GM12878 (cell line): ENCODE results near the gene SPATA24. TPM values are rescaled to one million over a fixed set of nuclear protein-coding genes. Genes with fewer than 3 reads are reported as not detected.

Source experiments
- ATAC-seq: fragments of 200-7000 bp; cut with Tn5 transposase; 3 replicates; pipeline ENCODE4 v1.9.1; 2020; ENCODE audit warnings: mild to moderate bottlenecking, moderate library complexity
- BruUV-seq: library from RNA; stranded (reverse); fragments of 400-500 nt; replicated peaks from 2 replicates; lab custom pipeline; 2021; lab: Mats Ljungman, UMichigan
- CTCF ChIA-PET: fragments of 300-600 bp; sonication (Branson Sonifier 250); formaldehyde crosslinking; extraction: SDS; loops from one replicate; lab custom pipeline; 2021; ENCODE audit warnings: inconsistent platforms; lab: Yijun Ruan, JAX
- POLR2A ChIA-PET: fragments of 350-600 bp; formaldehyde crosslinking; extraction: SDS; loops from one replicate; lab custom pipeline; 2021; ENCODE audit warnings: inconsistent platforms; lab: Charles Lee
- RAD21 ChIA-PET: fragments of 300-600 bp; sonication (Branson Sonifier 250); formaldehyde crosslinking; loops from one replicate; lab custom pipeline; 2023; ENCODE audit warnings: antibody characterized with exemption; ENCODE audit not compliant: unreplicated experiment; lab: Charles Lee
- SMC1A ChIA-PET: fragments of 300-600 bp; sonication (Branson Sonifier 250); formaldehyde crosslinking; loops from one replicate; lab custom pipeline; 2023; ENCODE audit not compliant: unreplicated experiment, uncharacterized antibody; lab: Charles Lee
- DNase-seq: peaks from one replicate; pipeline ENCODE4 v3.0.0-alpha.2; 2011; ENCODE audit warnings: low read depth, low spot score
- FAIRE-seq: peaks from 3 replicates; lab custom pipeline; 2011; peaks lifted over from hg19 to GRCh38; lab: Jason Lieb, UNC
- H2AFZ ChIP-seq: 2 replicates; pipeline ENCODE4 v1.6.0; 2011; ENCODE audit warnings: low read depth, low read length, control low read depth; ENCODE audit not compliant: control insufficient read depth
- H3K27ac ChIP-seq: 2 replicates; pipeline ENCODE4 v1.5.1; 2011; ENCODE audit warnings: control low read depth; ENCODE audit not compliant: control insufficient read depth, insufficient read depth
- H3K27me3 ChIP-seq, 2 experiments: replicated peaks in 1 of 2; 2 replicates each; pipeline versions ENCODE4 v1.6.0 to v1.6.1; 2011; ENCODE audit warnings: low read length in 1 of 2; ENCODE audit not compliant: control insufficient read depth in 2 of 2, insufficient read depth in 2 of 2
- H3K36me3 ChIP-seq, 2 experiments: 2 replicates each; pipeline ENCODE4 v1.5.1; 2011; ENCODE audit warnings: low read length in 1 of 2; ENCODE audit not compliant: control insufficient read depth in 2 of 2, insufficient read depth in 2 of 2
- H3K4me1 ChIP-seq: 2 replicates; pipeline ENCODE4 v1.6.1; 2011; ENCODE audit warnings: mild to moderate bottlenecking, low read length, moderate library complexity, mixed read lengths; ENCODE audit not compliant: control insufficient read depth, insufficient read depth
- H3K4me2 ChIP-seq: 2 replicates; pipeline ENCODE4 v1.6.0; 2011; ENCODE audit warnings: control low read depth; ENCODE audit not compliant: control insufficient read depth, insufficient read depth
- H3K4me3 ChIP-seq: fragments of 200-600 bp; sonication (generic); 2 replicates; pipeline ENCODE4 v1.5.1; 2016
- H3K79me2 ChIP-seq: 2 replicates; pipeline ENCODE4 v1.6.0; 2011; ENCODE audit warnings: low read length; ENCODE audit not compliant: control insufficient read depth, insufficient read depth
- H3K9ac ChIP-seq: 2 replicates; pipeline ENCODE4 v1.8.0; 2011; ENCODE audit warnings: low read length, control low read depth, mixed read lengths; ENCODE audit not compliant: control insufficient read depth, insufficient read depth
- H3K9me3 ChIP-seq: replicated peaks from 3 replicates; pipeline ENCODE4 v1.5.1; 2011; ENCODE audit warnings: mild to moderate bottlenecking, low read length; ENCODE audit not compliant: control insufficient read depth, insufficient read depth
- H4K20me1 ChIP-seq: 2 replicates; pipeline ENCODE4 v1.6.0; 2011; ENCODE audit not compliant: control insufficient read depth, insufficient read depth
- ATF2 ChIP-seq: IDR thresholded peaks from 2 replicates; pipeline ENCODE4 v1.6.1; 2012; ENCODE audit warnings: low read length, inconsistent platforms
- EP300 ChIP-seq, 2 experiments: fragments of 150-350 bp in 1 of 2; IDR thresholded peaks; 2 replicates each; pipeline ENCODE4 v1.6.1; 2011 to 2012; ENCODE audit warnings: low read depth in 2 of 2, low read length in 2 of 2, borderline replicate concordance in 1 of 2, improper control_type of control experiment in 1 of 2, inconsistent platforms in 1 of 2; ENCODE audit not compliant: control insufficient read depth in 1 of 2
- MTA3 ChIP-seq: IDR thresholded peaks from 2 replicates; pipeline ENCODE4 v1.6.1; 2012; ENCODE audit warnings: low read length, inconsistent platforms, borderline replicate concordance
- NBN ChIP-seq: fragments of 450-650 bp; IDR thresholded peaks from 2 replicates; pipeline ENCODE4 v1.6.1; 2016
- ZBTB11 ChIP-seq: fragments of 450-650 bp; formaldehyde crosslinking; IDR thresholded peaks from 2 replicates; pipeline ENCODE4 v1.5.0; 2022; ENCODE audit warnings: mild to moderate bottlenecking, missing genetic modification characterization
- whole genome bisulfite sequencing: methylation state at CpG from one replicate; pipeline ENCODE4 v1.1.6; 2016; ENCODE audit warnings: low lambda C conversion rate; ENCODE audit not compliant: insufficient replicate concordance, insufficient coverage; ENCODE audit errors: missing lambda C conversion rate; 5-methylcytosine and 5-hydroxymethylcytosine counted together
- in situ Hi-C: fragments of 300-500 bp; cut with MboI; formaldehyde crosslinking; loops from 9 replicates; pipeline ENCODE4 v1.14.3; 2018; ENCODE audit warnings: mixed read lengths
- intact Hi-C: fragments of 100-400 bp; cut with micrococcal nuclease; formaldehyde crosslinking; loops from one replicate; pipeline ENCODE4 v1.14.2; 2022; ENCODE audit not compliant: unreplicated experiment
- polyA plus RNA-seq, 11 experiments: library from polyadenylated mRNA; depleted of rRNA in 4 of 11; unstranded in 6 of 11; stranded (reverse) in 5 of 11; fragments of >200 nt; fragmentation: Nextera tagmentation in 4 of 11; fragmentation: Illumina TruSeq in 1 of 11; extraction: Ambion mirVana in 4 of 11; extraction: Trizol in 1 of 11; gene quantifications; 1 replicate in 1 of 11; 2 replicates in 10 of 11; pipeline versions ENCODE4 v1.2.1 to v1.2.3, GENCODE V29; 2011 to 2016; ENCODE audit warnings: inconsistent platforms in 2 of 11, missing spikeins in 2 of 11, low read depth in 1 of 11
- total RNA-seq, 4 experiments: library from RNA; depleted of rRNA in 3 of 4; stranded (reverse); fragments of >200 nt in 3 of 4; fragmentation: Illumina TruSeq in 1 of 4; extraction: Trizol in 1 of 4; gene quantifications; 2 replicates each; pipeline versions ENCODE4 v1.2.1 to v1.2.3, GENCODE V29; 2013 to 2021

SPATA24 gene
- total and polyA plus RNA-seq, 10 of the 15 experiments (the other 5 are each of a cell fraction or from before 2014, with no cell fraction given), result 4.1 to 9.8 (median 7.3) TPM

- Histone ChIP-seq H4K20me1 (no peaks in the 10 kb centered on the region), H3K36me3 (peaks cover 0 to 3% of the 10 kb centered on the region in 2 experiments; a peak in 2 of 4 replicates), H3K4me2 (no peak overlapping the region), H3K27me3 (no peaks in the 10 kb centered on the region), H3K9ac (no peak overlapping the region), H3K27ac (no peak overlapping the region), H3K9me3 (no peaks in the 10 kb centered on the region), H3K4me3 (no peak overlapping the region), H3K4me1 (peaks cover 17% of the 10 kb centered on the region), H3K79me2 (no peaks in the 10 kb centered on the region), H2AFZ (no peak overlapping the region)
- no peak for ATAC-seq
- 90% methylated on average over 1 of the region's 1 CpG for WGBS
- in situ Hi-C loops (no loop called here), intact Hi-C loops (no loop called here)
- ChIA-PET RAD21 (interaction anchor here (1.0 to 9.2 kb wide), 7 partner anchors 11 to 208 kb away, joined by 3 to 241 read pairs (median 4); partner anchors contain the start of genes SPATA24 and UBE2D2), CTCF (interaction anchor here (0.7 to 9.5 kb wide), 16 partner anchors 8 to 236 kb away, joined by 3 to 491 read pairs (median 5); partner anchors contain the start of genes PAIP2 and PROB1), SMC1A (interaction anchor here (0.7 to 4.4 kb wide), 10 partner anchors 9 to 167 kb away, joined by 3 to 105 read pairs (median 5); partner anchors contain the start of gene DNAJC18), POLR2A (interaction anchor here (0.8 to 2.3 kb wide), 6 partner anchors 12 to 95 kb away, joined by 3 to 8 read pairs (median 4); partner anchors contain the start of gene SPATA24)
- BruUV-seq, result no TSS peak
- no peak for FAIRE-seq
- no peak for DNase-seq
- TF ChIP-seq EP300 (IDR thresholded peaks at IDR 0.05; ENCODE audit: borderline replicate concordance in 1 of 2, control insufficient read depth in 1 of 2, low read depth in 2 of 2, low read length in 2 of 2) (no peak), MTA3 (no peak), ATF2 (no peak), ZBTB11 (CRISPR knock-in tag) (no peak), NBN (no peak)
Observed at GRCh38 chr5:139418793-139419192, 14.9 kb upstream of the SPATA24 start.
